DMS79 (cell line): ENCODE measurements around the gene FOXJ3.

Source experiments
- DNase-seq: peaks from one replicate; lab custom pipeline; 2025; lab: John Stamatoyannopoulos, UW

Gene FOXJ3

DNA sequence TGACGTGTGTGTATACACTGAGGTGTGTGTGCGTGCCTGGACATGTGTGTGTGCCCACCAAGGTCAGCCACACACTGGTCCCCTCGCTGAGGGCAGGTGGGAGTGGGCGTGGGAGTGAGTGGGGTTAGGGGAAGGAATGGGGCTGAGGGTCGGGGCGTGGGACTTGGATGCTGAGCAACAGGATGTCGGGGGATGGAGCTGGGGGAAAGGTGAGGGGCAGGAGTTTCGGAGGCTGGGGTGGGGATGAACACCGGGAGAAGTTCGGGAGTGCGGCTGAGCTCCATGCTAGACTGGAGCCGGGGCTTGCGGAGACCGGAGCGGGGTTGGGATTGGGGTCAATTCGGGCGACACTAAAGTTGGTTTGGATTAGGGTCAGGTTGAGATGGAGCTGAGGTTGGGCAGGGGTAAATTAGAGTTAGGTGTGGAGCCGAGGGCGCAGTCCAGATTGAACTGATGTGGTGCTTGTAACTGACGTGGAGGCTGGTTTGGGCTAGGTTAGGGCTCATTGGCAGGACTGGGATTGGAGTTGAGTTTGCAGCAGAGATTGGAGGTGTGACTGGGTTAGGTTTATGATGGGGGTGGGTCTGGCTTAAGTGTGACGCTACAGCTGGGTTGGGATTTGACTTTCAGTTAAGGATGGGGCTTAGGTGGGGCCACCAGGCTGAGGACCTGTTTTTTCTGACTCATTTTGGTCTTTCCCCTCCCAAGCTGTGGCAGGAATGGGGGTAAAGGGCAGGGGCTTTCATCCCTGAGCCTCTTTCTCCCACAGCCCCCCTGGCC, 167.2 kb downstream of the FOXJ3 start:
- DNase-seq: no peak

DNA sequence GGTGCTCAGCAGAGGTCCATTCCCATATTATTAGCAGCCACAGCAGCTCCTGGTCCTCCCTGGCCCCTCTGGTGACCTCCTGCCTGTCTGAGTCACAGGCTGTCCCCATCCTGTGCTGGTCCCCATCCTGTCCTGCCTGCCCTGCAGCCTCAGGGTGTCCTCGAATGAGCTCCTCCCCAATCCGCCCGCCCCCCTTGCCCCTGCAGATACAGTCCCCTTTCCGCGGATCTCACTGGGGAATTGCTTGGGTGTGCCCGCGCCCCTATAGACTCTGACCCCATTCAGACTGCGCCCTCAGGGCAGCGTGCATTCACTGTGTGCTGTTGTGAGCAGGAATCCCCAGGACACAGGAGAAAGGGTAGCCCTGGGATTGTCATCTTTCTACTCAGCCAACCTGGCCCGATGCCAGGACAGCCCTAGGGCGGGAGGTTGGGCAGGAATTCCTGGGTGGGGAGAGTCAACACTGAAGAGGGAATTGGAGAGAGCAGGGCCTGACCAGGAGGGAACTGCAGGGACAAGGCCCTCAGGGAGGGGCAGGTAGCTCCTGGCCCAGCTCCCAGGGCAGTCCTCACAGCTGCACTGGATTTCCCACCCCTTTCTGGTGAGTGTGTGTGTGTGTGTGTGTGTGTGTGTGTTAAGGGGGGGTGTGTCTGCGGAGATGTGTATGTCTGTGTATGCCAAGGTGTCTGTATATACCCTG, 169.4 kb downstream of the FOXJ3 start:
- DNase-seq: peak; percentile 85

- no peak for DNase-seq
These were observed 170.2 kb downstream of the FOXJ3 start, which contains the start of gene GUCA2A for GRCh38 chr1:42164551-42165420. Gene GUCA2A (minus strand): TSS chr1:42164745. CDS start chr1:42164712, 33 bp downstream.

DNA sequence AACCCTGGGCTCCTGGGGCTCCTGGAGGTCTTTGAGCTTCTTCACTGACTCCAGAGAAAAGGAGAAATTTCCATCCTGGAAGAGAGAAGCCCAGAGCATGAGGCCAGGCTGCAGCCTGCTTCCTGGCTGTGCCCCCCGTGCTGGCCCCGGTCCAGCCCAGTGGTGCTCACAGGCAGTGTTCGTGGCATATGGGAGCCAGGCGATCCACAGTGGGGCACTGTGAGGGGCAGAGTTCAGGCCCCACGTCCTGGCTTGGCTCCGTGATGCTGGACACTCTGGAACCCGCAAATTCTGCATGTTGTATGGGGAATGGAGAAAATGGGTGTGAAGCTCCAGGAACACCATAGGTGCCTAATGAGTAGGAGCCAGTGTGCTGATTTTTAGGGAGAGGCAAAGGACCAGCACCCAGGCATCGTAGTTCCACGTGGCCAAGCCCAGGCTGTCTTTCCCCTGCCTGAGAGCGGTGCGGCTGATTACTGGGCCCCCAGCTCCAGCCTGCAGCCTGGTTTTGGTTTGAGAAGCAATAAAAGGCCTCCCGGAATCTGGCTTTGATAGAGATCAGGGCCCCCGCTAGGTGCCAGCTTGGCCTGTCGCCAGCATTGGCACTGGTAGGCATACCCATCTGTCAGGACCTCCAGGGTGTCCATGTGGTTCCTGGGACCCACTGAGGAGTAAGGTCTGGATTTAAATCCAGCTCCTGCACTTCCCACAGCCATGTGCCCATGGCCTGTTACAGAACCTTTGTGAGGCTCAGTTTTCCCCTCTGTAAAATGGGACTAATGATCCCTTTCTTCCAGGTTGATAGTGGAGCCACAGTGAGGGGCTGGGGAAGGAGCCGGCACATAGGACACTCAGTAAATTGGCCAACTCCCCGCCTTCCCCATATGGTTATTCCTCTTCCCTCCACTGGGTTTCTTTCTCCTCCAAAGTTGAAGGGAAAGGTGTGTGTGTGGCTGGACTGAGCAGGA, 171.2 kb downstream of the FOXJ3 start:
- DNase-seq: no peak

GRCh38 chr1:42163114-42163513, 171.9 kb downstream of the FOXJ3 start:
- no peak for DNase-seq

DNA sequence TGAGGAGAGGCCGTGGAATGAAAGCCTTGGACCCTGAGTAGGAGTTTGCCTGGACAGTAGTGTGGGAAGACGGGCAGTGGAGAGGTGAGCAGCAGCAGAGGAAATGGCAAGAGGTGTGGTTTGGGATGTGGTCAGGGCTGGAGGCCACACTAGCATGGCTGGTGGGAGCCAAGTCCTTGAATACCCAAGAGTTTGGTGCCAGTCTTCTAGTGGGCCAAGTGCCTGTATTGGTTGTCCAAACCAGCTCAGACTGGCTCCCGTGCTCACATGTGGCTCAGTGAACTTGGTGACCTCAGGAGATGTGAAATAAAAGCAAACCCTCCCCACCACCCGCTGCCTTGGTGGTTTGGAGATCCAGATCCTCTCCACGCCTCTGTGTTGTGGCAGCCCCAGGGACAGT, 172.9 kb downstream of the FOXJ3 start:
- DNase-seq: no peak

GRCh38 chr1:42158189-42158588, 176.8 kb downstream of the FOXJ3 start:
- DNase-seq: no peak

DNA sequence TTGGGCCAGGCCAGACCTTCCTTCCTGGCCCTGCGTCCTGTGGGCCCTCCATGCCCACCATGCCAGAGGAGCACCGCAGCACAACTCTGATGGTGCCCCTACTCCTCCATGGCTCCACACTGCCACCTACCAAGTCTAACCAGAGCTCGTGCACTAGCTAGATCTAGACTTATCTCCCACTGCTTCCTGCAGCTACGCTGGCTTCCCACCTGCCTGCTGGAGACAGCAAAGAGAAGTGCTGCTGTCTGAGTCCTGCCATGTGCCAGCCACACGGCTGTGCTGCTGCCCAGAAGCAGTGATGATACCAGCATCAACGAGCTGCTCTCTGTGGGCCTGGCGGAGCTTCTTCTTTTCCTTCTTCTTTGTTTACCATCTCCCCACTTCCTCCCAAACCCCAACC, 177.4 kb downstream of the FOXJ3 start:
- no peak for DNase-seq

DNA sequence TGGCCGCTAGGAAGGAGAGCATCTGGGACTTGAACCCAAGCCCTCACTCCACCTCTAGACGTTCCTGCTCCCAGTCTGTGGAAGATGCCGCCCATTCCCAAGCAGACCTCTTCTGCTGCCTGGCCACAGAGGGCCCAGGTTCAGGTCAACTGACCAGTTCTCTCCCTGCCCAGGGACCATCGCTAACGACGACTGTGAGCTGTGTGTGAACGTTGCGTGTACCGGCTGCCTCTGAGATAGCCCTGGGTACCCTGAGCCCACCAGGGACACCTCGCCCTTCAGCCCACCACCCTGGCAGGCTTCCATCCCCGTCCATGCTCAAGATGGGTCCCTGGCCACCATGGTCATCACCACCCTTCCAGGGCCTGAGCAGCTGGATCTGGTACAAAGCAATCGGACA, 179.7 kb downstream of the FOXJ3 start:
- DNase-seq: no peak

GRCh38 chr1:42154685-42155084, 180.3 kb downstream of the FOXJ3 start:
- DNase-seq: no peak

DNA sequence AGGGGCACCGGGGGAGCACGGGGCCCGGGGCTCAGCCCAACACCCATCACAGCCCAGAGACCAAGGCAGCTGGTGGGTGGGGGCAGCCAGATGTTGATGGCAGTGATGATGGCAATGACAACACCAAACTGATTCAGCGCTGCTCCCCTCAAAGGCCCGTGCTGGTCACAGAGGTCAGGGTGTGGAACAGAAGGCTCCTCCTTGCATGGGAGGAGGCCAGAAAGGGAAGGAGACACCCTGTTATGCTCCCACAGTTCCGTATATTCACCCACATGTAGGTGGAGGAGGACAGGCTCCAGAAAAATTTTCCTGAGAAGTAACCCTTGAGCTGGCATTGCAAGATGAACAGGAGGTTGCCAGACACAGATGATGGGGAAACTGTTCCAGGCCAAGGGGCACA, 181.4 kb downstream of the FOXJ3 start:
- no peak for DNase-seq

GRCh38 chr1:42152907-42153600, 182.0 kb downstream of the FOXJ3 start, which contains the start of gene GUCA2B:
Gene GUCA2B (plus strand): TSS chr1:42153410. CDS start chr1:42153451, 41 bp downstream.
- no peak for DNase-seq

DNA sequence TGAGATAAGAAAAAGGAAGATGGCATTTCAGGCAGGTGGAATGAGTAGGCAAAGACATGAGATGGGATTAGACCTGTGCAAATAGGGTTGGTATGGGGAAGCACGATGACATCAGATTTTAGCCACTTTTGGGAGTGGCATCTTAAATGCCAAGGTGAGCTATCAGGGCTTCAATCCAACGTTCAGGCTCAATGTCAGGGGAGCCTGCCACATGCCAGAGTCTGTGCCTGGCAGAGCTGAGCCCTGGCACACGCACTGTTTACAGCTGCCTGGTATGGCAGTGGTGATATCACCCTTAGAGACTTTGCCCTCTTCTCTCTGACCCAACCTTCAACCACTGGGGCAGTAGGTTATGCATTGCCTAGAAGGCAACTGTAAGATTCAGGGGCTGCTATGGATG, 182.9 kb downstream of the FOXJ3 start:
- no peak for DNase-seq

DNA sequence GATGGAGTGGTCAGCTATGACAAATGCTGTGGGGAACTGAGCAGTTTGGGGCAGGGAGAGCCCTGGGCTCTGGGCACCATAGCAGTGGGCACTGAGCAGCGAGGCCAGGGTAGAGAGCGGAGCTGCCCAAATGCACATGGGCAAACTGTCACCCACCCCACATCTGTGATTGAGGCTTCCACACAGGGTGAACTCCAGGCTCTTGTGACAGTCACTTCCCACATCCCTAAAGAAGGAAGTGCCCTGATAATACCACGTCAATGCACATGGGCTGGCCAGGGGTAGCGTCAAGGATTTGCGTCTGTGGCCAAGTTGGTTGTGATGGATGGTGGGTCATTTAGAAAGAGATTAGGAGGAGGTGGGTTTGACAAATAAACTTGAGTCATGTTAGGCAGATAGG, 184.4 kb downstream of the FOXJ3 start:
- no peak for DNase-seq

DNA sequence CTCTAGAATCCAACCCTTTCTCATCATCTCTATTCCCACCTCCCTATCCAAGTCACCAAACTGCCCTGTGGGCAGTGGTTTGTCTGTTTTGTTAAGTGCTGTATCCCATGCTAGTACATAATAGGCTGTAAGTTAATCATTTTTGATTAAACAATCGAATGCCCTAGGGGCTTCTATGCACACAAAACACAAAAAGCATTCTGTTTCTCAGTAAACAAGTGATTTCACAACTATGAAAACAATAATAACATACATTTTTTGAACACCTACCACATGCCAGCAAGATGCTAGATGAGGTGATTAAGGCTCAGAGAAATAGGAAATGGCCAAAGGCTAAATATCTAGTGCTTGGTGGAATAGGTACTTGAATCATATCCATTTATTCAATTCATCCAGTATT, 186.9 kb downstream of the FOXJ3 start:
- DNase-seq: no peak

- DNase-seq: peak; percentile 70
These were observed 188.3 kb downstream of the FOXJ3 start for GRCh38 chr1:42146626-42147320.

DNA sequence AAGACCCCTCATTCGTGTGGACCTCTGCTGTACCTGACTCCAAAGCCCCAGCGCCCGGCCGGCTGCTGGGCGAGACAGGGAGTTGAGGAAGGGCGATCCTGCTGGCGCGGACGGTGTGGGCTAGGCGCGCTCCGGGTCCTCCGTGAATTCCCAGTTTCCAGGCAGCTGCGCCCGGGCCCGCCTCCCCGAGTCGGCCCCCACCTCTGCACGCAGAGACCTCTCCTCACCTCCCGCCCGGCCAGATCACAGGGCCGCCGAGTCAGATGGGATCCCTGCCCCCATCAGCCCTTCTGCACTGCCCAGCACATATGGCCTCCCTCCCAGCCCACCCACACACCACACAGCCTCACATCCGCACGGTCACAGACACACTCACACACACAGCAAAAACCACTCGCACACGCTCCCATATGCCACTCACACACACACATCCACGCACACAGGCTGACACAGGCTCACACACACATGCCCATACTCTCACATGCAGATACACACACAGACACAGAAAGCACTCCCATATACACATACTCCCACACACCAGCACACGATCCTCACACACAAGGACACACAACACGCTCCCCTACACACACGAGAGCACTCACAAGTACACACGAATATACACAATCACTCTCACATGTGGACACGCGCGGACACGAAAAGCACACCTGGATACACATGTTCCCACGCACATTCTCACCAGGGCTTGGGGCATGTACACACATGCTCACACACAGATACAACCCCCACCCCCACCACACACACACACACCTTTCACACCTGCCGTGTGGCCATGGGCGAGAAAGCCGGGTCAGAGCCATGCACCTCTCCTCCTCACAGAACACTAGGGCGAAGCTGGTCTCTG, 189.0 kb downstream of the FOXJ3 start:
- DNase-seq: no peak

DNA sequence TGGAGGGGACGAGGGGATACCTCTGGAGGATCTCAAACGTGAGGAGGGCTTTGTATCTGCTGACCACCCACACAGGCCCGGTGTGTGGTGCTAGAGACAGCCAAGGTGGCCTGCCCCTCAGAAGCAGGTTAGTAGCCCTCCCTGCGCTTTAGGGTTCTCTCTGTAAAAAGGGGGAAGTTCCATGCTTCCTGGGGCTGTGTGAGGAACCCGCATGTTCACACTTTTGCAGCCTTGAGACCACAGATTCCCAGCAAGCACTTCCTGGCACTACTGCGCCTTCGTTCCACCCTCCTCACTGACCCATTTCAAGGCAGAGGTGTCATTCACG, 189.7 kb downstream of the FOXJ3 start:
- no peak for DNase-seq

DNA sequence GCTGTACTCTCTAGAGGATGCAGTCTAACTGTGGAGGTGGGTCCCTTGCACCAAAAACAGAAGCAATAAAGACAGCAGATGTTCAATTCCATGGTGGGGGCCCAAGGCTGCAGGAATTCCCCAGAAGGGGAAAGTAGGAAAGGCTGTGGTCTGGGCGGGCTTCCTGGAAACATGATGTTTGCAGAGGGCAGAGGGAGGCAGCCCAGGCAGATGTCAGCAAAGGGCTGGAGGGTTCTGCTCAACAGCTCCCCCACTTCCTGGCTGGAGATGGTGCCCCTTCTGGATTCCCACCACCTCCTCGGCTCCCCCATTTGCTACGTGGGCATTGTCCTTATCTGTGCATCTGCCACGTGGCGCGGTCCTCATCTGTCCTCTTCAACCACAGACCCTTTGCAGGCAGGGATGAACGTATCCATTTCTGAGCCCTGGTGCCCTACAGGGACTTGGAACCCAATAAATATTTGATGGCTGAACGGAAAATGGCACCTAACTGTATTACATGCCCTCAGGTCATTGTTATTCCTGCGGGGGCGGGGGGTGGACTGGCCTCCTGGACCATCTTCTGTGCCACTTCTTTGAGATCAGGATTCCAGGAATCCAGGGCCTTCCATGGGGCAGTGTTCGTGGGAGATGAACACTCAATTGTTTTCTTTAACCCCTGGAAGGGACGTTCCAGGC, 190.2 kb downstream of the FOXJ3 start:
- DNase-seq: no peak
